ENCODE results near the gene INCA1.

Gene INCA1

DNA sequence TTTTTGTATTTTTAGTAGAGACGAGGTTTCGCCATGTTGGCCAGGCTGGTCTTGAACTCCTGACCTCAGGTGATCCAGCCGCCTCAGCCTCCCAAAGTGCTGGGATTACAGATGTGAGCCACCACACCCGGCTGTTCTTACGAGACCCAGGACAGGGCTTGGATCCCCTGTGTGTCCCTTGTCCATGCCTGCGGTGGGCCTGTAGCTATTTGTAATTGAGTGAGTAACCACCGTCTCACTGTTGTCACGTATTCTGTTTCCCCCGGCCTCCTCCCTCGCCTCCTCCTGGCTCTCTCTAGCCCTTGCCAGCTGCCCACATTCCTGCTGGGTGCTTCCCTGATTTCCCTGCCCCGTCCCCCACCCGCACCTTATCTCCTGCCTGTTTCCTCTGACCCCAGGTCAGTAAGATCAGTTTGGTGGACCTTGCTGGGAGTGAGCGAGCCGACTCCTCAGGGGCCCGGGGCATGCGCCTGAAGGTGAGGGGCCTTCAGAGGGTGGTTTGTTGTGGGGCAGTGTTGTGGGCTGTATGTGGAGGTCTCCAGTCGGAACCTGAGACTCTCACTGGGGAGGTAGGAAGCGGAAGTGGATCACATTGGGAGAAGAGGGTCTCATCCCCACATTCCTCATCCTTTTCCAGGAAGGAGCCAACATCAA is 6.0 kb upstream of the INCA1 start:
- DNase-seq = no peak

DNA sequence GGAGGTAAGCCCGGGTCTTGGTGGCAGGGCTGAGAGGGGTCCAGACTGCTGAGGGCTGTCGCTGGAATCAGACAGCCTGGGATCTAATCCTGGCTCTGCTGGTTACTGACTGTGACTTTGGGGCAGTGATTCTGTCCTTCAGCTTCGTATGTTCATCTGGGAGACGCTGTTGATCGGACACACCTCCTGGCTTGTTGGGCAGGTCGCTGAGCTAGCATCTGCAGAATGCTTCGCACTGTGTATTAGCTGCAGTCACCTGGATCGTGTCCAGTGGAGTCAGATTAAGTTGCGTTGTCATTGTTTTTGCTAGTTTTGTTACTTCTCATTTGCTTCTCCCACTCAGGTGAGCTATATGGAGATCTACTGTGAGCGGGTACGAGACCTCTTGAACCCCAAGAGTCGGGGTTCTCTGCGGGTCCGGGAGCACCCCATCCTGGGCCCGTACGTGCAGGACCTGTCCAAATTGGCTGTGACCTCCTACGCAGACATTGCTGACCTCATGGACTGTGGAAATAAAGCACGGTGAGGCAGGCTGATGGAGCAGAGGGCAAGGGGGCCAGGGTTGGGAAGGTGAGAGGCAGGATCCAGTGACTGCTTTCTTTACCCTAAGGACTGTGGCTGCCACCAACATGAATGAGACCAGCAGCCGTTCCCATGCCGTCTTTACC is 4.9 kb upstream of the INCA1 start:
- no peak for DNase-seq

DNA sequence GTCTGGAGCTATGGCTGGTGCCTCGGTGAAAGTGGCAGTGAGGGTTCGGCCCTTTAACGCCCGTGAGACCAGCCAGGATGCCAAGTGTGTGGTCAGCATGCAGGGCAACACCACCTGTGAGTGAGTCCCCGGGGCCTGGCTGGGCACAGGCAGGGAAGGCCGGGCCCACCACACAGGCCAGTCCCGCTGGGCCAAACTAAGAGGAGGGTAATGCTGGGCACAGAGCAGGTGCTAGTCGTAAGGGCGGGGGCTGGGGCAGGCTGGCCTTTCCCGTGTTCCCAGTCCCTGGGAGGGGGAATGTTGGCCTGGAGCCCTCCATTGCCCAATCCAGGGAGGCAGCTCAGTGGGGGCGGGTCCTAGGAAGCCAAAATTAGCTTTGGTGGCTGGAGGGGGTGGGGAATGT is 2.9 kb upstream of the INCA1 start:
- DNase-seq = no peak

DNA sequence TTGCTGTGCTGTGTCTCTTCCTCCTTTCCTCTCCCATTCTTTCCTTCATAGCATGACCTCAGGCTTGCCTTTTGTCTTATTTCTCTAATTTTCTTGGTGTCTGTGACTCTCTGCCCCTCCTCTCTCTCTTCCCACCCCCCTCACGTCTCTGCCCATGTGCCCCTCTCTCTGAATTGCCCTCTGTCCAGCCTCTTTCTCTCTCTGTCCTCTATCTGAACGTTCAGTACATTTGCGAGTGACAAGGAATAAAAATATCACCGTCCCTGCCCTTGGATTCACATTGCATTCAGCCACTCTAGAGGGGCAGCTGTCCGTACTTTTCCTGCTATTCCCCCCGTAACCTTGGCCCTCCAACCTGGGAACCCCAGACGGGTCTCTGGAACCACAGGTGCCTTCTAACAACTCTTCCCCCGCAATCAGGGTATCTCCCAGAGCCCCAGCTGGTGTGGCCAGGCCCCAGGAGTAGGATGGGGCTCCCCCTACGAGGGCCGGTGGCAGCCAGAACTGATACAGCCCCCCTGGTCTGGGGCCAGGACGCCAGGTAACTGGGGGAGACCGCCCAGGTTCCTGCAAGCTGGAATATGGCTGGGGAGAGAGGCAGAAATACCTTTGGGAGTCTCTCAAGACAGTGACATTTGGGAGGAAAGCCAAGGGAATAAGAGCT is 2.2 kb upstream of the INCA1 start:
- no peak for DNase-seq

DNA sequence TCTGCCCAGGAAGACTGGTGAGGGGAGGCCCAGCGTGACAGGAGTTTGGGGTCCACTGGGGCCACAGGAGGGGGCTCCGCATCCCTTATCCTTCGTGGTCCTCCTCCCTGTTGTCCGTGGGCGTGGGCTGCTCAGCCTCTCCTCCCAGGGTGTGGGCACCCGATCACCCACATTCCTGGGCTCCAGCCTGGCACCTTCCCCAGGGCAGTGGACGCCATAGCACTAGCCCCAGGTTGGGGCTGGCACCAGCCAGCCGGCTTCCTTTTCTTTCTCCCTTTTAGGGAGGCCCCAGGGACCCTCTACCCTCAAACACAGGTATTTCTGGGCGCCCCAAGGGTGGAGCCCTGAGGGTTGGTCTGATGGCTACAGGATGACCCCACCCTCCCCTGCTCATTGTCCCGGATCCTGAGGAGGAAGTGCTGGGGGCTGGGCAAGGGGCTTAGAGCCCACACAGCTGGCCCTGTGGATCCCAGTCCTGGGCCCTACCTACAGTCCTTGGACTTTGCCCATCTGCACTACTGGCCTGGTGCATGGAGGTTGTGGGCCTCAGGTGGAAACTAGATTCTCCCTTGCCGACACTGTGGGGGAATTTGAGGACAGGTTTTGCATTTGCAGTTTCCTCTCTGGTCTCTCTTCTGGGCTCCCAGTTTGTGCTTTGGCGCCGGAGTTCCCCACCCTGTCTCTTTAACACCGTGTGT is 1.6 kb upstream of the INCA1 start:
- DNase-seq = no peak

DNA sequence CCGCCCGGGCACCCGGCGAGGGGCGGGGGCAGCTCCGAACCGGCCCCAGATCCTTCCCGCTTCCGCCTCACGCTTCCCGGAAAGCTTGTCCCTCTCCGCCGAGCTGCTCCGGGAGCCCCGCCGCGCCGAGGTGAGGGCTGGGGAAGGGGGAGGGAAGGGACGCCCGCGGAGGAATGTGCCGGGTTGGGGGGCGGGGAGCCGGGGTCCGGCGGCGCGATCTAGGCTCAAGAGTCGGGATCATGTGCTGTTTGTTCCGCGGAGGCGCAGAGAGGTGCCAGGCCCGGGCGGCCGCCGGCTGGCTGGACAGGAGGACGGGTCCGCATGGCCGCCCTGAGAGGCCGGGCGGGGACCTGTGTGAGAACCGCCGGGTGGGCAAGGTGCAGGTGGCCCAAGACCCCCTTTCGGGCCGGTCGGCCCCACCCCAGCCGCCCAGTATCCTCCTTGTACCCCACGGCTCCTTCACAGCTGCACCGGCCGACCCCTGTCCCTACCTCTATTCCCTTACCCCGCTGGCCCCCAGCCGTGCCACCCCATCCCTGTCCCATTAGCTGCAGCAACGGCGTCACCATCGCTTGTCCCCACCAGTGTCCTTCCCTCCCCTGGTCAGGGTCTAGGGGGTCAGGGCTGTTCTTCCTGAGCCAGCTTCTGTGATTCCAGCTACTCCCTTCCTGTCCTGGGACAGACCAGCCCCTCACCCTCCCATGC is 857 bp upstream of the INCA1 start:
- DNase-seq = no peak

DNA sequence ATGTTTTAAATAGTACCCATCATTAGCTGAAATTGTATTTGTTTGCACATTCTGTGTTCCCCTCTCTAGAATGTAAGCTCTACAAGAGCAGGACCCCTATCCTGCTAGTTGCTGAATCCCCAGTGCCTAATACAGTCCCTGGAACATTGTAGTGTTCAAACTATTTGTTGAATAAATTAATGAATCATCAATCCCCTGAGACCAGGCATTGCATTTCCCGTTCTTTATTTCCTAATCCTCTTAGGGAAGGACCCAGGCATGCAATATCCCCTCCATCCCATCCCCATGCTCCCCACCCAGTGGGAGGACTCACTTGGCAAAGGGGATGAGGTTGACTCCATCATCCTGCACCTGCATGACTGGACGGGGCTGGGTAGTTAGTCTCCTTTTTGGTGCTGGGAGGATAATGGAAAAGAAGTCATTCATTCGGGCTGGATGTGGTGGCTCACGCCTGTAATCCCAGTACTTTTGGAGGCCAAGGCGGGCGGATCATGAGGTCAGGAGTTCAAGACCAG is 3.2 kb downstream of the INCA1 start:
- no peak for DNase-seq

DNA sequence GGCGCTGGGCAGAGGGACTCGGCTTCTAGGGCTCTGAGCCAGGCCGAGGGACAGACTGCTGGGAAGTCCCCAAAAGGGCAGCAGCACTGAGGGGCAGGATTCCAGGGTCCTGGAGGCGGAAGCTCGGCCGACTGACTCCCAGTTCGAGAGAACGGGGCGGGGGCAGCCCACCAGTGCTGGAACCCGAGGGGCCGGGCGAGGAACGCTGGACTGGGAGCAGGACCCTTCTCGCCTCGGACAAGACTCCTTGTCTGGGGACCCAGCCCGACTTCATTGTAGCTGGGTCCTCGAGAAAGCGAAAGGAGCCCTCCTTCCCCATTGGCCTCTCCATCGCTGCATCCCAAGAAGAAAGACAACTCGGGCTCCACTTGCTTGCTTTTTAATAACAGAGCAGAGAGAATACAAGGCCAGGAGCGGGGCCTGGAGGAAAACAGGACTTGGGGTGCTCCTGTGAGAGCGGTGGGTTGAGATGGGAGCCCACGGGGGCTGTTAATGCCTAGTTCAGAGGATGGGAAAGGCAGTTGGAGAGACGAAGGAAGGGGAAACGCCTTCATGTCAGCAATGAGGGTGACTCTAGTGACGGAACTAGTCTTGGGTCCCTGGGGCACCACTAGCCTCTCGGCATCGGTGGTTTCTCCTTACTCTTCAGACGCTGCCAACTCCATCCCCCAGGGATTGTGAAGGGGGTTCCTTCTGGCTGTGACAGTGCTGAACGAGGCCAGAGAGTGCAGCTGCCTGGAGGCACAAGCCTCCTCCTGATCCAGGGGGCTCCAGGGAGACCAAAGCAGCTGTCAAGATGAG is 9.4 kb downstream of the INCA1 start:
- no peak for DNase-seq

DNA sequence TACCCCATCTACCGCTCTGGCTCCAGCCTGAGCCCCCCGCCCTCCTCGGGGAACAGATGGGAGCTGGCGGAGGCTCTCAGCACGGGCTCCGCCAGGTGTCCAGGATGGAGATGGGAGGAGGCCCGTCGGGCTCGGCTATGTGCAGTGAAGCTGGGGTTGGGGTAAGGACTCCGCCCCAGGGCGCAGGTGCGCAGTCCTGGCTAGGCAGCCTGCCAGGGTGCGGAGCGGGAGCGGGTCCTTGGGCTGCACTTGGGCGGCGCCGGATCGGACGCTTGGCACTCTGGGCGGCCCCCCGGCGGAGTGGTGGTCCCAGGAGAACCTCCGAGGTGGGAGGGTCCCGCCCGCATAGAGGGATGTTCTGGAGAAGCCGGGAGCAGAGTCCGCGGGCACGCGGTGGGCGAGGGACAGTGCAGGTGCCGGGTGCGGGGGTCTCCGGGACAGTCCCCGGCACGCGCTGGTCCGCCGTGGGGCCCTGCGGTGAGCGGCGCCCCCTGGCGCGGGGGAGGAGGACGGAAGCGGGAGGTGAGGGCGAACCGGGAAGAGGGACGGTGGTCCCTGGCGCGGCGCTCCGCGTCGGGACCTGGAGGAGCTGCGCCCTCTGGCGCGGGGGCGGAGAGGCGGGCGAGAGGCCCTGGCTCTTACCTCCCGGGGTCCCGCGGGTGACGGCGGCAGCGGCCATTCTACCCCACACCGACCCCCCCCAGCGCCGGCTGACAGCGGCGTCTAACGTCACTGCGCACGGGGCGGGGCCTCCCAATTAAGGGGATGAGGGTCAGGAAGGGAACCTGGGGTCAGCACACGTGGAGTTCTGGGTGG is 10.2 kb downstream of the INCA1 start, which contains the start of gene CAMTA2:
TSS of gene CAMTA2 (minus strand) at position 725 of the 816 bp plus-strand sequence. CDS start 1,453 bp downstream, outside the sequence.
- peak; percentile 42 for DNase-seq

DNA sequence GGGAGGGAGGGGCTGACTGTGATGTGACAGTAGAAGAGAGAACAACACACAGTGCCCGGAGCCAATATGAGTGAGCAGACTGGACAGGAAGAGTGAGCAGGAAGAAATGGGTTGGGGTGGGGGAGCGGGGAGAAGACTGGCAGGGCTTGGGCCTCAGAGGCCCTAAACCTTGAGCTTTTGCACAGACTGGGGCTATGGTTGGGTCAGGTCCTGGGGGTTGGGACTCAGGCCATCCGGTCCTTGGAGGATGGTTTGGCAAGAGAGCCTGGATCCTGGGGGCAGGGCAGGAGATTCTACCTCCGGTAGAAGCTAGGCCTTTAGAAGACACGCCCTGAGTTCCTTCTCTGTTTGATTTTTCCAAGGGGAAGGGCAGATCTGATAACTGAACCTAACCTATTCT is 10.9 kb downstream of the INCA1 start:
- DNase-seq = no peak

DNA sequence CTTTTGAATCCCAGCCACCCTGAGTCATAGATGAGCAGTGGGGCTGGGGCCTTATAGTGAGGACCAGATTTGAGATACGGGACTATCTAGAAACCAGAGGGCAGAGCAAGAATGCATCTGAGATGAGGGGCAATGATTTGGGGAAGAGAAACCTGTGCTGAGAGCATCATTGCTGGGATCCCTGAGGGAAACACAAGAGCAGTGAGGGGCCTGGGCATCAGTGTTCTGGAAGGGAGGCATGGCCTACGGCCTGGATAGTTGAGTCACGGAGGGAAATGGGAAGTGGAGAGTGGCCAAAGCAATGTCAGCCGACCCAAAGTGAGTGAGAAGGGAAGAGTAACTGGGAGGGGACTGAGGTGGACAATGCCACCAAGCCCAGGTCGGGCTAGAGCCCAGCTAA is 15.0 kb downstream of the INCA1 start:
- DNase-seq = no peak

DNA sequence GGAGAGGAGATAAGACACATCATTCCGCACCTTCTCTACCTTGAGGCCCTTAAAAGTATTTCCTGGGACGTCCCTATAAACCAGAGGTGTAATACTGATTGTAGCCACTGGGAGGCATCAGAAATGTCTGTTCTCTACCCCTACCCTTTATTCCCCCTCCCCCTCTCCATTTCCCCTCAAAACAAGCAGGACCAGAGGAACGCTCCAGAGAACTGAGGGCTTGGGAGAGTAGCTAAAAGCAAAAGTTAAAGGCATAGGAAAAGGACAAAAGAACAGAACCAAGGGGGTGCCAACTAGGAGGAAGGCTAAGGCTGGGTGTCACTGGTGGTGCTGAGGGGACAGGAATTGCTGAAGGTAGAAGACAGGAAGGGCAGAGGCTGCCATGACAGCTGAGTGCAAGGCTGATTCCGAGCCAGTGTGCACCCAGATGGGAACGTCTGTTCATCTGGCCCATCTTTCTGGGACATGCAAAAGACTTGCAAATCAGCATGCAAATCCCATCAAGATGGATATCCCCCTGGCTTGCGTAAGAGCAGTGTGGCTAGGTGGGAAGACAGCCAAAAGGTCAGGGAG is 16.6 kb downstream of the INCA1 start:
- peak; percentile 1 for DNase-seq

DNA sequence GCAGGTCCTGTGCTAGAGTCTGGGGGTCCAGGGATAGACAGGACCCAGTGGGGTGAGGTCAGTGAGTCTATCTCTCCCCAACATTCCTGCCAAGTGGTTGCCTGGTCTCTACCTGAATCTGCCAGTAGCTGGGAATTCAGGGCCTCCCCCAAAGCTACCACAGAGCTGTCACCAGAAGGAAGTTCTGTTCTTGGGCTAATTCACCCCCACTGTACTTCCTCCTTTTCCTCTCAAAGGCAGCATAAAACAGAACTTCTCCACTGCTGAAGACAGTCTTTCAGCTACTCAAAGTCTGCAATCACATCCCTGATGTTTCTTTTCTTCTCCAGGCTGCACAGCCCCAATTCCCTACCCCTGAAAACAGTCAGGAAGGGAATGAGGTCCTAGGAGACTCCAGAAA is 18.6 kb downstream of the INCA1 start:
- no peak for DNase-seq

DNA sequence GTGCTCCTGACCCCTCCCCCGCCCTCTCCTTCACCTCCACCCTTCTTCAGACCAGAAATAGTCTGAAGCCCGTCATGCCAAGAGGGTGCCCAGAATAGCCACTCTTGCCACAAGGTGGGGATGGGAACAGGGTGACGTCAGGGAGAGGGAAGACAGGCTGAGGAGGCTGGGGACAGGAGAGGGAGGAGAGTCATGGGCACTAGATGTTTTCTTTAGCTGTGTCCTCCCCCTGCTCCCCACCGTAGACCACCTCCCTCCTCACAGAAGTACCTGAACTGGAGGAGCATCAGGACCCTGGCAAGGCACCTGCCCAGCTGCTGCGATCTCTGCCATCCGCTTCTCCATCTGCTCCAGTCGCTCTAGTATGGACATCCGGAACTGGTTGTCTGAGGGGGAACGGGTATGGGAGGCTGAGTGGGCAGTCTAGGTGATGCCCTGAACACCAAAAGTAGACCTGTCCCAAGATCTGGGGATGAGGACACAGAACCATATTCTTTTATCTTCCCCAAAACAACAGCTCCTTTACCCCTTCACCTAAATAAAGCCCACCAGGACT is 23.1 kb downstream of the INCA1 start:
- DNase-seq = no peak

DNA sequence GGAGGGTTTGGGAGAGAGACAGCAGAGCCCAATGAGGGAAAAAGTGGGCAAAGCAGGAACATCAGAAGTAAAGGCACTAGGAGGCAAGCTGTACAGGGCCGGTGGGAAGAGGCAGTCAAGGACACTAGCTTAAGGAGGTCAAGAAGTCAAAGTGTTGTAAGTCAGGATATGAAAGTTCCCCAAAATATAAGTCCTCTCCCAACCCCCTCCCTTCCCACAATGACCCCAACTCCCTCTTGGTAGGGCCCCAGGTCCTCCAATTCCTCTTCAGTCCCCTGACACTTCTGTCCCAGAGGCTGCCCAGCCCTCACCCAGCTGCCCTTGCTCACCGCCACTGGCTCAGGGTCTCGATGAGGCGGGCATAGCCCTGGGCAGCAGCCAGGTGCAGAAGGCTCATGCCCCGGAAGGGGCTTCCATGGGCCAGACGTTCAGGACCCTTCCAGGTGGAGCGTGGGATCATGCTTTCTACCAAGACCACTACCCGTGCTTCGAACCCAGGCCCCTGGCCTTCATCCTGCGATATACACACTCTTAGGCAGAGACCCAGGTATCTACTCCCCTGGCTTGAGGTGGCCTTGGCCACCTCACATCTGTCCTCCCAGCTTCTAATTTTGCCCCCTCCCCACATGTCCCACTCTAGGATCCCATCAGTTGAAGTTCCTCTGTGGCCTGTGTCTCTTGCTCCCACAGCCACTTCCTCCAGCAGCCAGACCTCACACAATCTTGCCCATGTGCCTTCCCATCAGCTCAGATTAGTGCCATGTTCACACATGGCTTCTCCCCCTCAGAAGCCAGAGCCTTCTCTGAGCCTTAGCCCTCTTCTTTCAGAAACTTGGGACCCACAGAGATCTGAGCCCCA is 23.8 kb downstream of the INCA1 start:
- no peak for DNase-seq

DNA sequence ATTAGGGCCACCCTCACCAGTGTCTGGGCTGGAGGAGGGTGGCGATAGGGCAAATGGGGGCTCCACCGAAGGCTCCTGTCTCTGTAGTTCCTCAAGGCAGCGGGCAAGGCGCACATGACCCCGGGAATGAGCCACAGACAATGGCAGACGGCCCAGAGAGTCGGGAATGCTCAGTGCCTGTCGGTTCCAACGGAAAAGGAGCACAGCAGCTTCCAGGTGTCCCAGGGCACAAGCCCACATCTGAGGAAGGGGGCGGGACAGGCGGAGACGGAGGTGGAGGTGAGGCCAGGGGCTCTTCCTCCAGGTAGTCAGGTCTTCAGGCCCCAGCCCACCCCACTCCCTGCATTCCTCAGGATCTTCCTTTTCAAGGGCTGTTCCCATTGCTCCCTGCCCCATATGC is 24.6 kb downstream of the INCA1 start:
- no peak for DNase-seq

DNA sequence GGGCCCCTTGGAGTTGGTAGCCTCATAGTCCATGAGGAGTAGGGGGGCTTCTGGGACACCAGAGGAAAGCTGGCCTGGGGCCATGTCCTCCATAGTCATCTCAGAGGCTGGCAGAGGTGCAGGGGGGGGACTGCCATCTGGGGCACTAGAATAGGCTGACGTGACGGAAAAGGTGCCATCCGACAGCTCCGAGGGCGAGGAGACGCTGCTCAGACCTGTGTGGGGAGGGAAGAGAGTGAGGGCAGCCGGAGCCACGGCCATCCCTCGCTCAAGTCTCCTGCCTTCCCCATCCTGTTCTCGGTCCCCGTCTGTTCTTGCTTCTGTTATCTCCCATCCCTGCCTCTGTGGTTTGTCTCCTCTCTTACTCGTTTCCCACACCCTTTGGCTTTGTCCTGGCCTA is 25.0 kb downstream of the INCA1 start:
- DNase-seq = no peak

DNA sequence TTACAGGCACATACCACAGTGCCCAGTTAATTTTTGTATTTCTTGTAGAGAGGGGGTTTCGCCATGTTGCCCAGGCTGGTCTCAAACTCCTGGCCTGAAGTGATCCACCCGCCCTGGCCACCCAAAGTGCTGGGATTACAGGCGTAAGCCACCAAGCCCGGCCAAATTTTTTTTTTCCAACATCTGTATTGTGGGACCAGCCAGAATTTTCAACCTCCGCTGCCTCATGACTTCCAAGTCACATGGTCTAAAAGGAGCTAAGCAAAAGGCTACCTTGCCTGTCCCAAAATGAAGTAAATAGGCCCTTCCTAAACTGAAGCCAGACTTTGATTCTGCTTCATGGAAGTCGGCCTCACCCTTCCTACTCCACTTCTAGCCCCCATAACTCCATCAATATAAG is 25.5 kb downstream of the INCA1 start:
- no peak for DNase-seq

DNA sequence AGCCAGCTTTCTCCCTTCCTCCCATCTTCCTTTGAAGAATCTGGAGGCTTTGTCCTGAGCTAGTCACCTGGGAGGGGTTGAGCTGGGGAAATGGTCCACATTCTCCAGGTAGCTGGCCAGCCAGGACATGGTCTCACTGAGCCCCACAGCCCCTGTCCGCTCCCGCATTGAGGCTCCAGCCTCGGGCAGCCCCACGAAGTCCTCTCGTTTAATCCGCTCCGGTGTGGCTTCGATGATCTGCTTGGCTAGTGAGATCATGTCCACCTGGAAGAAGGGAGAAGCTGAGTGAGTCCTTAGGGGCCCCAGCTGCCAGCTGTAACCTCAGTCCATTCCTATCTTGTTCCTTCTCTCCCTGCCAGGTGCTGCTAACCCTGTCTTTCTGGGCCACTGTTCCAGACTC is 27.0 kb downstream of the INCA1 start:
- no peak for DNase-seq

Measured in NCI-H1092 treated with DMSO at 0.1 percent for 48 hours (cell line).